DMS153 treated with DMSO at 0.1 percent for 48 hours (cell line): Measurements from ENCODE around the gene MGAT4B.

Source experiments
- DNase-seq: peaks from one replicate; lab custom pipeline; 2025; ENCODE audit not compliant: unreplicated experiment; lab: John Stamatoyannopoulos, UW

The MGAT4B gene

GRCh38 chr5:179827680-179828079 lies 21.0 kb upstream of the MGAT4B start:
- DNase-seq, result no peak

- no peak for DNase-seq
These were observed 19.1 kb upstream of the MGAT4B start for GRCh38 chr5:179825655-179826182.

GRCh38 chr5:179824745-179825112 lies 18.1 kb upstream of the MGAT4B start:
- DNase-seq, result no peak

- DNase-seq, result no peak
These were observed 17.5 kb upstream of the MGAT4B start for GRCh38 chr5:179823937-179824744.

GRCh38 chr5:179822444-179822990 lies 15.9 kb upstream of the MGAT4B start:
- no peak for DNase-seq

GRCh38 chr5:179822059-179822432 lies 15.4 kb upstream of the MGAT4B start:
- no peak for DNase-seq

- DNase-seq, result peak; percentile 25
These were observed 14.8 kb upstream of the MGAT4B start for GRCh38 chr5:179821298-179822058.

GRCh38 chr5:179820483-179821297 lies 14.0 kb upstream of the MGAT4B start, which contains the start of gene SQSTM1:
Gene SQSTM1 (plus strand): TSS chr5:179820905. CDS start chr5:179820937, 32 bp downstream.
- DNase-seq, result peak; percentile 22

- DNase-seq, result no peak
These were observed 13.4 kb upstream of the MGAT4B start for GRCh38 chr5:179820127-179820482.

- no peak for DNase-seq
These were observed 12.8 kb upstream of the MGAT4B start for GRCh38 chr5:179819296-179820126.

- peak; percentile 31 for DNase-seq
These were observed 12.2 kb upstream of the MGAT4B start for GRCh38 chr5:179818746-179819295.

GRCh38 chr5:179817890-179818745 lies 11.5 kb upstream of the MGAT4B start:
- no peak for DNase-seq

- no peak for DNase-seq
These were observed 10.8 kb upstream of the MGAT4B start for GRCh38 chr5:179817470-179817840.

- DNase-seq, result no peak
These were observed 10.3 kb upstream of the MGAT4B start for GRCh38 chr5:179816796-179817469.

- DNase-seq, result no peak
These were observed 9.7 kb upstream of the MGAT4B start for GRCh38 chr5:179816401-179816795.

GRCh38 chr5:179815491-179816249 lies 9.0 kb upstream of the MGAT4B start:
- no peak for DNase-seq

- DNase-seq, result no peak
These were observed 7.4 kb upstream of the MGAT4B start for GRCh38 chr5:179814090-179814489.
